ENCODE measurements around the gene RAMAC.
"Not testable (repeated sequence)": the region's sequence is repeated elsewhere in the genome, so short reads cannot be mapped to it uniquely, and the experiment has no call there.

The RAMAC gene

GRCh38 chr15:82968066-82968465 is 17.9 kb upstream of the RAMAC start:
- DNase-seq (ENCODE audit: low read depth), result no peak

GRCh38 chr15:82969353-82969752 is 16.7 kb upstream of the RAMAC start:
- DNase-seq (ENCODE audit: low read depth), result no peak

- DNase-seq (ENCODE audit: low read depth), result no peak
Observed at GRCh38 chr15:82970078-82970686, 15.8 kb upstream of the RAMAC start.

- no peak for DNase-seq (ENCODE audit: low read depth)
Observed at GRCh38 chr15:82970696-82971095, 15.3 kb upstream of the RAMAC start.

- DNase-seq (ENCODE audit: low read depth), result no peak
Observed at GRCh38 chr15:82971218-82971984, 14.6 kb upstream of the RAMAC start.

- no peak for DNase-seq (ENCODE audit: low read depth)
Observed at GRCh38 chr15:82972990-82973389, 13.0 kb upstream of the RAMAC start.

GRCh38 chr15:82977076-82977475 is 8.9 kb upstream of the RAMAC start:
- DNase-seq (ENCODE audit: low read depth), result no peak

- DNase-seq (ENCODE audit: low read depth), result no peak
Observed at GRCh38 chr15:82978438-82978837, 7.6 kb upstream of the RAMAC start.

- DNase-seq (ENCODE audit: low read depth), result no peak
Observed at GRCh38 chr15:82979726-82980125, 6.3 kb upstream of the RAMAC start.

GRCh38 chr15:82980981-82981380 is 5.0 kb upstream of the RAMAC start:
- DNase-seq (ENCODE audit: low read depth), result no peak

- DNase-seq (ENCODE audit: low read depth), result no peak
Observed at GRCh38 chr15:82986442-82986780, 401 bp downstream of the RAMAC start.

- DNase-seq (ENCODE audit: low read depth), result no peak
Observed at GRCh38 chr15:82992436-82992998, 6.5 kb downstream of the RAMAC start.

- DNase-seq (ENCODE audit: low read depth), result no peak
Observed at GRCh38 chr15:82993144-82993543, 7.1 kb downstream of the RAMAC start.

GRCh38 chr15:82995076-82995475 is 9.1 kb downstream of the RAMAC start:
- DNase-seq (ENCODE audit: low read depth), result no peak

GRCh38 chr15:82995938-82996337 is 9.9 kb downstream of the RAMAC start:
- no peak for DNase-seq (ENCODE audit: low read depth)

GRCh38 chr15:82999426-82999825 is 13.4 kb downstream of the RAMAC start:
- no peak for DNase-seq (ENCODE audit: low read depth)

GRCh38 chr15:82999905-83000671 is 14.1 kb downstream of the RAMAC start:
- DNase-seq (ENCODE audit: low read depth), result no peak

GRCh38 chr15:83000672-83001031 is 14.6 kb downstream of the RAMAC start:
- DNase-seq (ENCODE audit: low read depth), result not testable (repeated sequence)

- peak; percentile 60 for DNase-seq (ENCODE audit: low read depth)
Observed at GRCh38 chr15:83010709-83011270, 24.8 kb downstream of the RAMAC start.

GRCh38 chr15:83011271-83012075 is 25.5 kb downstream of the RAMAC start, which contains the start of gene C15orf40:
TSS of gene C15orf40 (minus strand) at chr15:83011639. CDS start at chr15:83011607, 32 bp downstream.
- peak; percentile 66 for DNase-seq (ENCODE audit: low read depth)

GRCh38 chr15:83012076-83012426 is 26.0 kb downstream of the RAMAC start:
- no peak for DNase-seq (ENCODE audit: low read depth)

- no peak for DNase-seq (ENCODE audit: low read depth)
Observed at GRCh38 chr15:83012636-83013035, 26.6 kb downstream of the RAMAC start.

All from stimulated activated CD8-positive, alpha-beta memory T cell treated with anti-CD3 and anti-CD28 coated beads, Interleukin-7, amount 100 ng/mL, for 24 hours (primary cell).